ENCODE results near the gene PUM2. TPM values are rescaled to one million over a fixed set of nuclear protein-coding genes. Genes with fewer than 3 reads are reported as not detected.

PUM2 gene
- total and polyA plus RNA-seq, 2 of the 13 experiments (the other 11 are each of a cell fraction or from before 2014, with no cell fraction given) = 69.6 to 69.8 TPM

GRCh38 chr2:20317690-20318089, 33.0 kb downstream of the PUM2 start (continued):
- no peak for TF ChIP-seq DRAP1 (CRISPR knock-in tag; IDR thresholded peaks at IDR 0.05)
- no peak for TF ChIP-seq RBM22 (optimal IDR thresholded peaks at IDR 0.05; ENCODE audit: low read length)
- TF ChIP-seq ZNF414 (CRISPR knock-in tag; IDR thresholded peaks at IDR 0.05) = no peak
- TF ChIP-seq PTBP1 (IDR thresholded peaks at IDR 0.05; ENCODE audit: low read depth, low read length, poor library complexity, severe bottlenecking) = no peak
- no peak for TF ChIP-seq ZFP90 (CRISPR knock-in tag; IDR thresholded peaks at IDR 0.05; ENCODE audit: borderline replicate concordance)
- no peak for TF ChIP-seq ESRRA (CRISPR knock-in tag; IDR thresholded peaks at IDR 0.05; ENCODE audit: low read depth)
- no peak for TF ChIP-seq ZBTB21 (CRISPR knock-in tag; IDR thresholded peaks at IDR 0.05)
- no peak for TF ChIP-seq ZNF256 (CRISPR knock-in tag; conservative IDR thresholded peaks at IDR 0.05)
- TF ChIP-seq ZSCAN25 (CRISPR knock-in tag; IDR thresholded peaks at IDR 0.05) = no peak
- no peak for TF ChIP-seq MYC (CRISPR knock-in tag; IDR thresholded peaks at IDR 0.05; ENCODE audit: borderline replicate concordance)
- no peak for TF ChIP-seq DR1 (CRISPR knock-in tag; IDR thresholded peaks at IDR 0.05)
- no peak for TF ChIP-seq ZNF468 (CRISPR knock-in tag; IDR thresholded peaks at IDR 0.05)

- H4K20me1 ChIP-seq (ENCODE audit: insufficient read depth, low read length) = peaks cover 22% of the 10 kb centered on the region
- no peak for TF ChIP-seq THAP11 (CRISPR knock-in tag; IDR thresholded peaks at IDR 0.05)
- TF ChIP-seq ATF6 (CRISPR knock-in tag; conservative IDR thresholded peaks at IDR 0.05) = no peak
- no peak for TF ChIP-seq POLR2G (IDR thresholded peaks at IDR 0.05; ENCODE audit: low read depth, low read length)
- no peak for TF ChIP-seq RBM39 (IDR thresholded peaks at IDR 0.05; ENCODE audit: low read depth, low read length, poor library complexity, severe bottlenecking)
- no peak for TF ChIP-seq BHLHE40 (IDR thresholded peaks at IDR 0.05; ENCODE audit: low read length)
- TF ChIP-seq MTA1 (CRISPR knock-in tag; IDR thresholded peaks at IDR 0.05; ENCODE audit: borderline replicate concordance) = no peak
- no peak for TF ChIP-seq ZFX (CRISPR knock-in tag; IDR thresholded peaks at IDR 0.05; ENCODE audit: low read depth)
- TF ChIP-seq ZNF768 (CRISPR knock-in tag; IDR thresholded peaks at IDR 0.05) = no peak
- TF ChIP-seq MED8 (CRISPR knock-in tag; IDR thresholded peaks at IDR 0.05; ENCODE audit: insufficient replicate concordance) = no peak
- TF ChIP-seq ZNF546 (CRISPR knock-in tag; conservative IDR thresholded peaks at IDR 0.05) = no peak
- no peak for TF ChIP-seq ZFP62 (CRISPR knock-in tag; IDR thresholded peaks at IDR 0.05)
- FAIRE-seq = no peak
- intact Hi-C loops (cut with micrococcal nuclease; ENCODE audit: unreplicated experiment) = no loop called here
- H3K36me3 ChIP-seq (replicated peaks in 1 of 2; ENCODE audit: control insufficient read depth in 1 of 2, insufficient read depth in 2 of 2, low read length in 2 of 2) = peaks cover 34 to 75% of the 10 kb centered on the region in 2 experiments
- no peak overlapping the region for H3K4me2 ChIP-seq (ENCODE audit: low read depth, low read length)
- no peaks in the 10 kb centered on the region for H3K9me3 ChIP-seq (ENCODE audit: low read length)
- no peak overlapping the region for H3K9ac ChIP-seq (ENCODE audit: insufficient read depth, low read depth, low read length)
- in situ Hi-C loops (cut with HindIII; ENCODE audit: extremely low pct_ligation_motif_present, low pct_unique_long_range_greater_than_20kb) = no loop called here
- no peak overlapping the region for H2AFZ ChIP-seq (ENCODE audit: low read length)
- BruUV-seq (replicated peaks) = no TSS peak
- no peak overlapping the region for H3K27ac ChIP-seq (ENCODE audit: extremely low read length, insufficient read depth, low read length)
- WGBS (ENCODE audit: low lambda C conversion rate) = 94% methylated on average over 1 of the region's 1 CpG
- peaks cover 75% of the 10 kb centered on the region for H3K79me2 ChIP-seq (ENCODE audit: insufficient read depth, low read length)
- H3K4me1 ChIP-seq (ENCODE audit: insufficient read depth, low read length) = no peaks in the 10 kb centered on the region
- ChIA-PET POLR2A (interaction anchor here (1.5 kb wide), 1 partner anchor 9 kb away, joined by 3 read pairs; no protein-coding TSS in a partner anchor), CTCF (ENCODE audit: low intra/inter-chr PET ratio, low total read pairs) (no interaction called here)
- no peaks in the 10 kb centered on the region for H3K27me3 ChIP-seq (ENCODE audit: control insufficient read depth in 1 of 2, insufficient read depth in 2 of 2, low read length in 2 of 2)
- no peak overlapping the region for H3K4me3 ChIP-seq (replicated peaks in 1 of 3; ENCODE audit: insufficient read depth in 1 of 3, low read depth in 2 of 3, low read length in 3 of 3)
- ATAC-seq = no peak
- no peak for DNase-seq (ENCODE audit: low spot score)
Observed at GRCh38 chr2:20317197-20317596, 33.4 kb downstream of the PUM2 start.
